Activated naive CD8-positive, alpha-beta T cell (primary cell): ENCODE data around the gene SDHAF1.
"Not testable (repeated sequence)": the region's sequence is repeated elsewhere in the genome, so short reads cannot be mapped to it uniquely, and the experiment has no call there.

ENCODE experiments used
- H3K27ac Mint-ChIP-seq: one replicate; pipeline ENCODE4 v1.8.0; 2021; ENCODE audit warnings: mixed read lengths
- H3K27me3 Mint-ChIP-seq: one replicate; pipeline ENCODE4 v1.8.0; 2021; ENCODE audit warnings: mixed read lengths
- H3K36me3 Mint-ChIP-seq: one replicate; pipeline ENCODE4 v1.8.0; 2021; ENCODE audit warnings: mixed read lengths
- H3K4me1 Mint-ChIP-seq: one replicate; pipeline ENCODE4 v1.8.0; 2021; ENCODE audit warnings: low read depth, mixed read lengths
- H3K4me3 Mint-ChIP-seq: one replicate; pipeline ENCODE4 v1.8.0; 2021; ENCODE audit warnings: mild to moderate bottlenecking, mixed read lengths
- H3K9me3 Mint-ChIP-seq: one replicate; pipeline ENCODE4 v1.8.0; 2021; ENCODE audit warnings: low read depth, mixed read lengths

The SDHAF1 gene

DNA sequence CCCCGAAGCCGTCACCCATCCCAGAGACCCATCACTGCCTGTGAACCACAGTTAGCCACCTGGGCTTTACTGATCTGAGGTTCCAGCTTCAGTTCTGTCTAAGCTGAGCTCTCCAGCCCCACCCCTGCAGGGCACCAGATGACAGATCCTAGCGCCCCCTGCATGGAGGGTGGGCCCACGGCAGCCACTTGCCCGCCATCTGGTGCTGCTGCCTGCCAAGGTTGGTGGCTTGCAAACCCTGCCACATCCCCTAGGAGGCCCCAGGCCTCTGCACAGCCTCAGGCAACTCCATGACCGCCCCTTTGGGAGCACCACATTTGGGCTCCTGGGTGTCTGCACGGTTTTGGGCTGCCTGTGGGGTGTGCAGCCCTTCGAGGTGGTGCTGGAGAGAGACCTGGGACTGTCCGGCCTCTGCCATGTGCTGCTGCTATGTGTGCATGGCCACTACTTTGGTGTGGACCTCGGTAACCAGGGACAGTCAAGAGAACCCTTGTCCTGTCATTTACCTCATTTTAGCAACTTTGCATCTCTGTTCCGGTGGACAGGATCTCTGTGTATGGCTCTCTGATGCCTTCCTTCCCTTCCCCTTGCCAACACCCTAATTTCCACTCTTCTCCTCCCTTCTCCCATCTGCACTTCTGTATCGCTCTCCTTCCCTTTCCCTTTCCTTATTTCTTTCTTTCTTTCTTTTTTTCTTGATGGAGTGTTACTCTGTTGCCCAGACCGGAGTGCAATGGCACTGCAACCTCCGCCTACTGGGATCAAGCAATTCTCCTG is 17.4 kb upstream of the SDHAF1 start:
- H3K4me3 Mint-ChIP-seq: no peak overlapping the region
- H3K4me1 Mint-ChIP-seq: no peaks in the 10 kb centered on the region
- no peaks in the 10 kb centered on the region for H3K36me3 Mint-ChIP-seq
- H3K27ac Mint-ChIP-seq: no peak overlapping the region
- peaks cover 3% of the 10 kb centered on the region for H3K27me3 Mint-ChIP-seq
- no peaks in the 10 kb centered on the region for H3K9me3 Mint-ChIP-seq

- Mint-ChIP-seq H3K36me3 (no peaks in the 10 kb centered on the region), H3K27me3 (peaks cover 3% of the 10 kb centered on the region), H3K27ac (no peak overlapping the region), H3K4me3 (no peak overlapping the region), H3K9me3 (no peaks in the 10 kb centered on the region), H3K4me1 (no peaks in the 10 kb centered on the region)
These were observed 16.7 kb upstream of the SDHAF1 start for GRCh38 chr19:35978271-35978670.

DNA sequence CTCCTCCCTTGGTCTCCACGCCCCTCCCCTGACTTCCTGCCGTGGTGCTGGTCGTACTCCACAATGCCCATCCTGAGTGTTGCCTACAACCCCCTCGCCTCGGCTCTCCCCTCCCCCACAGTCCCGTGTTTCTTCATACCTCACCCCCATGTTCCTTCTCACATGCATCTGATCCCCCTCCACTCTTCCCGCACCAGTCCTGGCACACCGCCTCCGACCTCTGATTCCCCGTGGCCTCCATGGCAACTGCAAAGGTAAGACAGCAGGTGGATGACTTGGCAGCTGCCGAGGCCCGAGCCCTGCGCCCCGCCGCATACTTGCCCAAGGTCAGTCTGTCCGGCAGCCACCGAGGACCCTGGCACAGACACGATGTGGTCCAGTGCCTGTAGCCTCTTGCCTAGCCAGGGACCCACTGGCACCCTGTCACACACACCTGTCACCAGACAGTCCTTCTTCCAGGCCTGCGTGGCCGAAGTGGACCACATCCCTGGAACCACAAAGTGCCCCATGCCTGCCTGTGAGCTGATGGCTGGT is 16.1 kb upstream of the SDHAF1 start:
- no peaks in the 10 kb centered on the region for H3K9me3 Mint-ChIP-seq
- no peaks in the 10 kb centered on the region for H3K36me3 Mint-ChIP-seq
- no peak overlapping the region for H3K27ac Mint-ChIP-seq
- peaks cover 4% of the 10 kb centered on the region for H3K27me3 Mint-ChIP-seq
- H3K4me3 Mint-ChIP-seq: no peak overlapping the region
- H3K4me1 Mint-ChIP-seq: no peaks in the 10 kb centered on the region

DNA sequence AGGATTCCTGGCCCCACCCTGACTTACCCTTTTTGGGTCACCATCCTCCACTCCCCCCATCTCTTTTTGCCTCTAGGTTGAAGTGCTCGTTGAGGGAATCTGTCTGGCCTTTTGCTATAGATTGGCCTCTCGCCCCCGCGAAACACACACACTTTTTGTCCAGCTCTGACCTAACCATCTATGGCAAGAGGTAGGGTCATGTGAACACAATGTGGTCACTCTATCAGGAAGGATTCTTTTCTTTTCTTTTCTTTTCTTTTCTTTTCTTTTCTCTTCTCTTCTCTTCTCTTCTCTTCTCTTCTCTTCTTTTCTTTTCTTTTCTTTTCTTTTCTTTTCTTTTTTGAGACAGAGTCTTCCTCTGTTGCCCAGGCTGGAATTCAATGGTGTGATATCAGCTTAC is 14.0 kb upstream of the SDHAF1 start:
- H3K9me3 Mint-ChIP-seq: not testable (repeated sequence)

DNA sequence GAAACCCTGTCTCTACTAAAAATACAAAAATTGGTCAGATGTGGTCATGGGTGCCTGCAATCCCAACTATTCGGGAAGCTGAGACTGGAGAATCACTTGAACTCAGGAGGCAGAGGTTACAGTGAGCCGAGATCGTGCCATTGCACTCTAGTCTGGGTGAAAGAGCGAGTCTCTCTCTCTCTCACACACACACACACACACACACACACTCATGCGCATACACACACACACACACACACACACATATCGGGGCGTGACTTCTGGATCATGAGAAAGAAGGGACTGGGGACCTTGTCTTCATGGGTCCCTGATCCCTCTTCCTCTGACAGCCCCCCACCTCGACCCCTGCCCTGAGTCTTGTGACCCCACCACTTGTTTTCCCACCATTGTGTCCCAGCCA is 11.8 kb upstream of the SDHAF1 start:
- Mint-ChIP-seq H3K4me1 (peaks cover 6% of the 10 kb centered on the region), H3K36me3 (no peaks in the 10 kb centered on the region), H3K27me3 (peaks cover 24% of the 10 kb centered on the region), H3K4me3 (no peak overlapping the region), H3K9me3 (no peaks in the 10 kb centered on the region), H3K27ac (no peak overlapping the region)

More for the DNA sequence above, 14.0 kb upstream of the SDHAF1 start:
- H3K27ac Mint-ChIP-seq, H3K36me3 Mint-ChIP-seq, H3K4me3 Mint-ChIP-seq, H3K4me1 Mint-ChIP-seq: not testable (repeated sequence)
- peaks cover 20% of the 10 kb centered on the region for H3K27me3 Mint-ChIP-seq

- peak overlapping the region; percentile 73 for H3K4me3 Mint-ChIP-seq
- H3K9me3 Mint-ChIP-seq: no peaks in the 10 kb centered on the region
- peaks cover 22% of the 10 kb centered on the region for H3K27me3 Mint-ChIP-seq
- no peak overlapping the region for H3K27ac Mint-ChIP-seq
- peaks cover 2% of the 10 kb centered on the region for H3K36me3 Mint-ChIP-seq
- peaks cover 6% of the 10 kb centered on the region for H3K4me1 Mint-ChIP-seq
These were observed 8.9 kb upstream of the SDHAF1 start for GRCh38 chr19:35986111-35986510.

- H3K4me1 Mint-ChIP-seq: peaks cover 6% of the 10 kb centered on the region
- H3K27ac Mint-ChIP-seq: no peak overlapping the region
- peak overlapping the region; percentile 83 for H3K4me3 Mint-ChIP-seq
- peaks cover 22% of the 10 kb centered on the region for H3K27me3 Mint-ChIP-seq
- no peaks in the 10 kb centered on the region for H3K9me3 Mint-ChIP-seq
- H3K36me3 Mint-ChIP-seq: peaks cover 2% of the 10 kb centered on the region
These were observed 8.1 kb upstream of the SDHAF1 start for GRCh38 chr19:35986664-35987570.

DNA sequence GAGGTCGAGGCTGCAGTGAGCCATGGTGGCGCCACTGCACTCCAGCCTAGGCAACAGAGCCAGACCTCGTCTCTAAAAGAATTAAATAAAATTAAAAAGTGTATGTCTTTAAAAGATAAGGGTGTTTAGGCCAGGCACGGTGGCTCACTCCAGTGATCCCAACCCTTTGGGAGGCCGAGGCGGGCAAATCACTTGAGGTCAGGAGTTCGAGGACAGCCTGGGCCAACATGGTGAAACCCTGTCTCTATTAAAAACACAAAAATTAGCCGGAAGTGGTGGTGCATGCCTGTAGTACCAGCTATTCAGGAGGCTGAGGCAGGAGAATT is 7.5 kb upstream of the SDHAF1 start:
- H3K4me1 Mint-ChIP-seq: peaks cover 6% of the 10 kb centered on the region
- H3K27ac Mint-ChIP-seq: no peak overlapping the region
- no peaks in the 10 kb centered on the region for H3K9me3 Mint-ChIP-seq
- peaks cover 2% of the 10 kb centered on the region for H3K36me3 Mint-ChIP-seq
- H3K27me3 Mint-ChIP-seq: peaks cover 22% of the 10 kb centered on the region
- H3K4me3 Mint-ChIP-seq: no peak overlapping the region

- H3K27me3 Mint-ChIP-seq: peaks cover 21% of the 10 kb centered on the region
- no peaks in the 10 kb centered on the region for H3K9me3 Mint-ChIP-seq
- peaks cover 2% of the 10 kb centered on the region for H3K36me3 Mint-ChIP-seq
- H3K4me1 Mint-ChIP-seq: peaks cover 6% of the 10 kb centered on the region
- H3K27ac Mint-ChIP-seq: no peak overlapping the region
- no peak overlapping the region for H3K4me3 Mint-ChIP-seq
These were observed 6.2 kb upstream of the SDHAF1 start for GRCh38 chr19:35988824-35989223.

DNA sequence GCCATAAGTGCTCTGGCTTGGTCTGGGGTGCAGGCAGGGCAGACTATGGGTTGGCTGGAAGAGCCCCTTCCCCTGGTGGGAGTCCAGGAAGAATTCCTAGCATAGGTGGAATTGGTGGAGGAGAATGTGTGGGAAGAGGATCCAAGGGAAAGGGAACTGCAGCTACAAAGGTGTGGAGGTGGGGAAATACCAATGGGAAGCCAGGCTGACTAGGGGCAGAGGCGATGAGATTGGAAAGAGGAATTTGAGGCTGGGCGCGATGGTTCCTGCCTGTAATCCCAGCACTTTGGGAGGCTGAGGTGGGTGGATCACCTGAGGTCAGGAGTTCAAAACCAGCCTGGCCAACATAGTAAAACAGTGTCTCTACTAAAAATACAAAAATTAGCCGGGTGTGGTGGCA is 4.8 kb upstream of the SDHAF1 start:
- H3K36me3 Mint-ChIP-seq: peaks cover 2% of the 10 kb centered on the region

DNA sequence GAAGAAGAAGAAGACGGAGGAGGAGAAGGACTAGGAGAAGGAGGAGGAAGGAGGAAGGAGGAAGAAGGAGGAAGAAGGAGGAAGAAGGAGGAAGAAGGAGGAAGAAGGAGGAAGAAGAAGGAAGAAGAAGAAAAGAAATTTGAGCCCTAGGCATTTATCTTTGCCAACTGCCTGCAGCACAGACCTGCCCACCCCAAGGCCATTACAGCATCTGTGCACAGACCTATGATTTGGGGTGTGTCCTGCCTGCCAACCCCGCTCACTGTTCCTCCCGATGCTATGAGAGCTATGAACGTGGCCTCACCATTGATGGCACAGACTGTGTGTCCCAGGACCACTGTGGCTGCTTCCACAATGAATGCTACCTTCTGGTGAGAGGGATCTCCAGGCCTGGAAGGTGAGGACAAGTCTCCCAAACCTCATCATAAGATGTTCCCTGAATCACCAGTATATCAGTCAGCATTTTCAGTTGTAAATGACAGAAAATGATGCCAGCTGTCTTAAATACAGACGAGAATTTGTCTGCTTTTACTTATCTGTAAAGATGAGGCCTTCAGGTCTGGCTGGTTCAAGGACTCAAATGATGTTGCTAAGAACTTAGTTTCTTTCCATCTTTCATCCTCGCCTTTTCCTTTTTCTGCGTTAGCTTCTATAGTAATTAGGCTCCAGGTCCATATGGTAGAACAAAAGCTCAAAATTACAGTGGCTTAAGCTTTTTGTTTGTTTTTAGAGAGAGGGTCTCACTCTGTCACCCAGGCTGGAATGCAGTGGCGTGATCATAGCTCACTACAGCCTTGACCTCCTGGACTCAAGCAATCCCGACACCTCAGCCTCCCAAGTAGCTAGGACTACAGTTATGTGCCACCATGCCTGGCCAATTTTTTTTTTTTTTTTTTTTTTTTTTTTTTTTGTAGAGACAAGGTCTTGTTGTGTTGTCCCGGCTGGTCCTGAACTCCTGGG is 3.9 kb upstream of the SDHAF1 start:
- Mint-ChIP-seq H3K36me3 (peaks cover 2% of the 10 kb centered on the region), H3K4me3 (no peak overlapping the region), H3K4me1 (peaks cover 13% of the 10 kb centered on the region), H3K27ac (no peak overlapping the region), H3K27me3 (peaks cover 5% of the 10 kb centered on the region), H3K9me3 (no peaks in the 10 kb centered on the region)

More for the DNA sequence above, 4.8 kb upstream of the SDHAF1 start:
- H3K4me3 Mint-ChIP-seq: no peak overlapping the region
- no peak overlapping the region for H3K27ac Mint-ChIP-seq
- peaks cover 13% of the 10 kb centered on the region for H3K27me3 Mint-ChIP-seq
- H3K9me3 Mint-ChIP-seq: no peaks in the 10 kb centered on the region
- peaks cover 9% of the 10 kb centered on the region for H3K4me1 Mint-ChIP-seq

DNA sequence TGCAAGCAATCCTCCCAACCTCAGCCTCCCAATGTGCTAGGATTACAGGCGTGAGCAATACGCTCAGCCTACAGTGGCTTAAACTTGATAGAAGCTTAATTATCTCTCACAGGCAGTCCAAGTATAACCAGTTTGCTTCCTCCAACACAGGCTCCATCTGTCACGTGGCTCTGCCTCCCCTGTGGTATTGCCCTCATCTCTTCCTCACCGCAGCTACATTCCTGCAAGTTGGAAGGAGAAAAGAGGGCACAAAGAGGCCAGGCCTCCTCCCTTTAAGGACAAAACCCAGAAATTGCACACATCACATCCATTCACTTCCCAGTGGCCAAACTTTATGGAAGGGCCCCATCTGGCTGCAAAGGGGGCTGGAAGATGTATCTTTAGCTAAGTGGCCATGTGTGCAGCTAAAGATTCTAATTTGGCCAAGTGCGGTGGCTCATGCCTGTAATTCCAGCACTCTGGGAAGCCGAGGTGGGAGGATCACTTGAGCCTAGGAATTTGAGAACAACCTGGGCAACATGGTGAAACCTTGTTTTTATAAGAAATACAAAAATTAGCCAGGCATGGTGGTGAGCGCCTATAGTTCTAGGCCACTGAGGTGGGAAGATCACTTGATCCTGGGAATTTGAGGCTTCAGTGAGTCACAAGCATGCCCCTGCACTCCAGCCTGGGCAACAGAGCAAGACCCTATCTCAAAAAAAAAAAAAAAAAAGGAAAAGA is 3.1 kb upstream of the SDHAF1 start:
- H3K4me3 Mint-ChIP-seq: no peak overlapping the region
- no peak overlapping the region for H3K27ac Mint-ChIP-seq
- peaks cover 16% of the 10 kb centered on the region for H3K4me1 Mint-ChIP-seq
- no peaks in the 10 kb centered on the region for H3K9me3 Mint-ChIP-seq
- peaks cover 2% of the 10 kb centered on the region for H3K27me3 Mint-ChIP-seq
- H3K36me3 Mint-ChIP-seq: peaks cover 2% of the 10 kb centered on the region

GRCh38 chr19:35992907-35993765 is 1.9 kb upstream of the SDHAF1 start:
- H3K36me3 Mint-ChIP-seq: peaks cover 2% of the 10 kb centered on the region
- no peaks in the 10 kb centered on the region for H3K9me3 Mint-ChIP-seq
- H3K4me1 Mint-ChIP-seq: peaks cover 23% of the 10 kb centered on the region
- peak overlapping the region; percentile 27 for H3K4me3 Mint-ChIP-seq
- peaks cover 1% of the 10 kb centered on the region for H3K27me3 Mint-ChIP-seq
- H3K27ac Mint-ChIP-seq: no peak overlapping the region
